K562 (cell line): ENCODE results near the gene SLC27A2.

Source experiments
- NFE2L1 ChIP-seq: fragments of 450-650 bp; IDR thresholded peaks from 2 replicates; pipeline ENCODE4 v1.6.1; 2016; ENCODE audit warnings: missing genetic modification characterization, low read depth, mild to moderate bottlenecking, missing compliant biosample characterization, moderate library complexity, borderline replicate concordance
- POLR2A ChIP-seq: fragments of 450-650 bp; conservative IDR thresholded peaks from 2 replicates; pipeline ENCODE4 v1.6.1; 2016

DNA sequence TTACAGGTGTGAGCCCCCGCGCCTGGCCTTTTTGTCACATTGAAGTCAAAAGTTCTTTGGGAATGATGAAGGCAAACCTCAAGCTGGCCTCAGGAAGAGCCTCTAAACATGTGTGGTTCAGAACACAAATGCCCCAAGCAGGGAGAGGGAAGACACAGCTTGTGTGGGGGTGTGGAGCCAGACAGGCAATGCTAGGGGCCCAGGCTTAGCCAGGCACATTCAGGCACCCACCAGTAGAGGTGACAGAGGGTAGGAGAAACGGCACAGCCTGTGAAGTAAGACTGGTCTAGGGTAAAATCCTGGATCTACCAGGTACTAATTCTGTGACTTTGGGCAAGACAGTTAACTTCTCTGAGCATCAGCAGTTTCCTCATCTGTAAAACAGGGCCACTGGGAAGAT is 80.0 kb downstream of the SLC27A2 start:
- TF ChIP-seq NFE2L1 (tag) (no peak), POLR2A (no peak)
